HEK293 (cell line): ENCODE measurements around the gene GLOD4.
A peak's percentile ranks its signal among the peaks of the same experiment; 100 is the strongest.

Source experiments
- CTCF ChIA-PET: fragments of 350-600 bp; formaldehyde crosslinking; extraction: SDS; loops from one replicate; lab custom pipeline; 2021; ENCODE audit warnings: antibody characterized with exemption; lab: Yijun Ruan, JAX
- POLR2A ChIA-PET: fragments of 300-600 bp; formaldehyde crosslinking; extraction: SDS; loops from one replicate; lab custom pipeline; 2020; ENCODE audit warnings: antibody characterized with exemption, inconsistent platforms; lab: Yijun Ruan, JAX
- H3K27ac ChIP-seq: fragments of 200-500 bp; sonication (Bioruptor generic); 2 replicates; pipeline ENCODE4 v1.5.1; 2014; ENCODE audit warnings: low read depth, low read length, control low read depth, inconsistent platforms; ENCODE audit errors: extremely low read depth
- H3K36me3 ChIP-seq, 2 experiments: fragments of 200-500 bp in 1 of 2; sonication (Bioruptor generic) in 1 of 2; 1 replicate in 1 of 2; 2 replicates in 1 of 2; pipeline ENCODE4 v1.5.1; 2014 to 2017; ENCODE audit warnings: inconsistent platforms in 2 of 2, low read length in 2 of 2; ENCODE audit not compliant: control insufficient read depth in 2 of 2, insufficient read depth in 1 of 2
- H3K4me1 ChIP-seq: fragments of 200-500 bp; sonication (Bioruptor generic); 2 replicates; pipeline ENCODE4 v1.5.1; 2014; ENCODE audit warnings: mild to moderate bottlenecking, low read length, inconsistent platforms; ENCODE audit not compliant: control insufficient read depth, insufficient read depth
- H3K4me3 ChIP-seq: 2 replicates; pipeline ENCODE4 v1.5.1; 2011; ENCODE audit warnings: low read depth, mild to moderate bottlenecking, control low read depth, low read length, moderate library complexity
- H3K9me3 ChIP-seq: fragments of 200-500 bp; sonication (Bioruptor generic); 2 replicates; pipeline ENCODE4 v1.5.1; 2014; ENCODE audit warnings: low read depth, low read length, inconsistent platforms; ENCODE audit not compliant: control insufficient read depth, insufficient read depth
- HOXC10 ChIP-seq: sonication (generic); formaldehyde crosslinking; IDR thresholded peaks from 2 replicates; pipeline ENCODE4 v1.8.1; 2023; ENCODE audit warnings: mild to moderate bottlenecking, missing genetic modification reagents
- KLF1 ChIP-seq: fragments of 450-650 bp; formaldehyde crosslinking; IDR thresholded peaks from 2 replicates; pipeline ENCODE4 v1.5.1; 2016; ENCODE audit warnings: missing biosample characterization, missing genetic modification characterization
- KLF16 ChIP-seq: fragments of 450-650 bp; formaldehyde crosslinking; IDR thresholded peaks from 2 replicates; pipeline ENCODE4 v1.5.1; 2017; ENCODE audit warnings: missing biosample characterization, missing genetic modification characterization
- SETDB1 ChIP-seq: IDR thresholded peaks from one replicate; pipeline ENCODE4 v1.6.1; 2017; ENCODE audit warnings: mild to moderate bottlenecking, low read length, moderate library complexity, mixed read lengths; ENCODE audit not compliant: insufficient read length
- SP7 ChIP-seq: fragments of 450-650 bp; formaldehyde crosslinking; IDR thresholded peaks from 2 replicates; pipeline ENCODE4 v1.5.1; 2016; ENCODE audit warnings: missing biosample characterization, missing genetic modification characterization
- ZBTB21 ChIP-seq: fragments of 450-650 bp; formaldehyde crosslinking; IDR thresholded peaks from 2 replicates; pipeline ENCODE4 v1.5.1; 2017; ENCODE audit warnings: missing biosample characterization, missing genetic modification characterization
- ZFP3 ChIP-seq: fragments of 450-650 bp; formaldehyde crosslinking; IDR thresholded peaks from 2 replicates; pipeline ENCODE4 v1.5.1; 2016; ENCODE audit warnings: low read depth, missing biosample characterization, missing genetic modification characterization
- ZFP69B ChIP-seq: fragments of 450-650 bp; formaldehyde crosslinking; IDR thresholded peaks from 2 replicates; pipeline ENCODE4 v1.5.1; 2016; ENCODE audit warnings: missing biosample characterization, missing genetic modification characterization
- ZNF138 ChIP-seq: fragments of 450-650 bp; formaldehyde crosslinking; IDR thresholded peaks from 2 replicates; pipeline ENCODE4 v1.5.1; 2016; ENCODE audit warnings: missing biosample characterization, missing genetic modification characterization, borderline replicate concordance
- ZNF146 ChIP-seq: fragments of 450-650 bp; formaldehyde crosslinking; IDR thresholded peaks from 2 replicates; pipeline ENCODE4 v1.5.1; 2016; ENCODE audit warnings: missing biosample characterization, missing genetic modification characterization
- ZNF155 ChIP-seq: fragments of 450-650 bp; formaldehyde crosslinking; IDR thresholded peaks from 2 replicates; pipeline ENCODE4 v1.5.1; 2016; ENCODE audit warnings: missing biosample characterization, missing genetic modification characterization
- ZNF175 ChIP-seq: fragments of 450-650 bp; formaldehyde crosslinking; IDR thresholded peaks from 2 replicates; pipeline ENCODE4 v1.5.1; 2016; ENCODE audit warnings: missing biosample characterization, missing genetic modification characterization
- ZNF23 ChIP-seq: fragments of 450-650 bp; formaldehyde crosslinking; IDR thresholded peaks from 2 replicates; pipeline ENCODE4 v1.5.1; 2016; ENCODE audit warnings: missing biosample characterization, missing genetic modification characterization, borderline replicate concordance
- ZNF341 ChIP-seq: fragments of 450-650 bp; formaldehyde crosslinking; IDR thresholded peaks from 2 replicates; pipeline ENCODE4; 2016; ENCODE audit warnings: low read depth, missing biosample characterization, missing genetic modification characterization
- ZNF510 ChIP-seq: fragments of 450-650 bp; formaldehyde crosslinking; IDR thresholded peaks from 2 replicates; pipeline ENCODE4 v1.5.1; 2018; ENCODE audit warnings: mild to moderate bottlenecking, missing genetic modification characterization, missing biosample characterization; ENCODE audit not compliant: insufficient replicate concordance
- ZNF560 ChIP-seq: fragments of 450-650 bp; formaldehyde crosslinking; IDR thresholded peaks from 2 replicates; pipeline ENCODE4 v1.5.1; 2017; ENCODE audit warnings: missing biosample characterization, missing genetic modification characterization, borderline replicate concordance
- ZNF623 ChIP-seq: fragments of 450-650 bp; formaldehyde crosslinking; IDR thresholded peaks from 2 replicates; pipeline ENCODE4 v1.5.1; 2016; ENCODE audit warnings: missing biosample characterization, missing genetic modification characterization
- ZNF626 ChIP-seq: fragments of 450-650 bp; sonication (Bioruptor Pico); formaldehyde crosslinking; IDR thresholded peaks from 2 replicates; pipeline ENCODE4 v1.5.1; 2018; ENCODE audit warnings: missing biosample characterization, missing genetic modification characterization, inconsistent platforms
- ZNF701 ChIP-seq: fragments of 450-650 bp; formaldehyde crosslinking; IDR thresholded peaks from 2 replicates; pipeline ENCODE4 v1.5.1; 2016; ENCODE audit warnings: missing biosample characterization, missing genetic modification characterization
- ZXDB ChIP-seq: fragments of 450-650 bp; formaldehyde crosslinking; IDR thresholded peaks from 2 replicates; pipeline ENCODE4 v1.5.1; 2016; ENCODE audit warnings: missing biosample characterization, missing genetic modification characterization
- TF ChIP-seq, protein P1 (sequence below): sonication (generic); formaldehyde crosslinking; IDR thresholded peaks from 2 replicates; pipeline ENCODE4 v1.8.1; 2022; ENCODE audit warnings: mild to moderate bottlenecking, moderate library complexity, missing genetic modification reagents
- TF ChIP-seq, protein P2 (sequence below): fragments of 450-650 bp; formaldehyde crosslinking; IDR thresholded peaks from 2 replicates; pipeline ENCODE4 v1.5.1; 2016; ENCODE audit warnings: missing biosample characterization, missing genetic modification characterization
- TF ChIP-seq, protein P3 (sequence below): fragments of 450-650 bp; formaldehyde crosslinking; IDR thresholded peaks from 2 replicates; pipeline ENCODE4 v1.5.1; 2017; ENCODE audit warnings: missing biosample characterization, missing genetic modification characterization
- TF ChIP-seq, protein P4 (sequence below): fragments of 450-650 bp; formaldehyde crosslinking; IDR thresholded peaks from 2 replicates; pipeline ENCODE4 v1.5.1; 2017; ENCODE audit warnings: missing biosample characterization, missing genetic modification characterization

The GLOD4 gene

DNA sequence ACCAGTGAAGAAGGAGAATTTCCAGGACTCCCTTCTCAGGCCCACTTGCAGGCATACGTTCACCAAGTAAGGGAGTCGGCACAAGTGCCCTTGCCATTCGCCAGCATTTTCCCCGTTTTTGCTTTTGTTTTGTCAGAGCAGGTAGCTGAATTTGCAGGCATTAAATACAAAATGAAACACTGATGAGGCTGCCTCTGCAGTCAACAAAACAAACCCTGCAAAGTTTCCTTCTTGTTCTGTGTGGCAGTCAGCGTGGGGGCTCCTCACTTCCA lies 7.8 kb downstream of the GLOD4 start (continued):
- TF ChIP-seq, protein P1, sequence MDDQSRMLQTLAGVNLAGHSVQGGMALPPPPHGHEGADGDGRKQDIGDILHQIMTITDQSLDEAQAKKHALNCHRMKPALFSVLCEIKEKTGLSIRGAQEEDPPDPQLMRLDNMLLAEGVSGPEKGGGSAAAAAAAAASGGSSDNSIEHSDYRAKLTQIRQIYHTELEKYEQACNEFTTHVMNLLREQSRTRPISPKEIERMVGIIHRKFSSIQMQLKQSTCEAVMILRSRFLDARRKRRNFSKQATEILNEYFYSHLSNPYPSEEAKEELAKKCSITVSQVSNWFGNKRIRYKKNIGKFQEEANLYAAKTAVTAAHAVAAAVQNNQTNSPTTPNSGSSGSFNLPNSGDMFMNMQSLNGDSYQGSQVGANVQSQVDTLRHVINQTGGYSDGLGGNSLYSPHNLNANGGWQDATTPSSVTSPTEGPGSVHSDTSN (CRISPR knock-in tag), result no peak
- TF ChIP-seq, all 188 proteins: peak for 0

DNA sequence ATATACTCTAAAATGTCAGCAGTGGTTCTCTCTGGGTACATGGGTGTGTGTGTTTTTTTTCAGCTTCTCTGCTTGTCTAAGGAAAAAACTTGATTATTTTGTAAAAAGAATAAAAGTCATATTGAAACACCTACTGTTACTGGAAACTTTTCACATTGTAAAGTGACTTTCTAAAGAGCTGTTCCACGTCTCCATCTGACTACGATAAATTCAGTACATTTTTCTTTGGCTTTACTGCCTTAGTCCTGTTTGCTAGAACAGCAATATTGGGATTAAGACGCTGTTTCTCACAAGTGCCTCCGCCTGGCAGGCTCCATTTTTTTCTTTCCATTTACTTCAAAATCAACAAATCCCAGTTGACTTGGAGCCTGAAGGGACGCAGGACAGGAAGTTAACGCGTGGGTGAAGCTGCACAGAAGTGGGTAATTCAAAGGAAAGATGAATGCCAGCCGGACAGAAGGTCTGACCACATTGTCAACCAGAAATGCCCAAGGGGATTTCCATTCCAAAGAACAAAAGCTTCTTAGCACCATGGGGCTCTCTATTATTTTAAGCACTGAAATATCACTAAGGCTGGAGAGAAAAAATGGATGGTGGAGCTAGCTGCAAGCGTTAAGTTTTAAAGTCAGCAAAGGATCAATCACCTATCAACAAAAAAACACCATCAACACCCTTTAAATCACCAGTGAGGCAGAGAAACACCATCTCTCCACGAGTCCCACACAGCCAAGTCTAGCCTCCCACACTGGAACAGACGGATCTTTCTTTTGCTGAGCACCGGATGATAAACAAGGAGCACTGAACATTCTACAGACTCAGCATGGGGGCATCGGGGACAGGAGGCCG lies 8.4 kb downstream of the GLOD4 start:
- ChIA-PET CTCF (no interaction called here), POLR2A (interaction anchor here (1.1 kb wide), 1 partner anchor 59 kb away, joined by 3 read pairs; the partner anchor contains the start of gene VPS53)
- no peak overlapping the region for H3K4me3 ChIP-seq
- 0 out of 2 replicates have a peak overlapping the region, but pooled peaks have one; percentile 9 for H3K27ac ChIP-seq
- no peaks in the 10 kb centered on the region for H3K4me1 ChIP-seq
- no peaks in the 10 kb centered on the region for H3K9me3 ChIP-seq
- TF ChIP-seq, protein P2, sequence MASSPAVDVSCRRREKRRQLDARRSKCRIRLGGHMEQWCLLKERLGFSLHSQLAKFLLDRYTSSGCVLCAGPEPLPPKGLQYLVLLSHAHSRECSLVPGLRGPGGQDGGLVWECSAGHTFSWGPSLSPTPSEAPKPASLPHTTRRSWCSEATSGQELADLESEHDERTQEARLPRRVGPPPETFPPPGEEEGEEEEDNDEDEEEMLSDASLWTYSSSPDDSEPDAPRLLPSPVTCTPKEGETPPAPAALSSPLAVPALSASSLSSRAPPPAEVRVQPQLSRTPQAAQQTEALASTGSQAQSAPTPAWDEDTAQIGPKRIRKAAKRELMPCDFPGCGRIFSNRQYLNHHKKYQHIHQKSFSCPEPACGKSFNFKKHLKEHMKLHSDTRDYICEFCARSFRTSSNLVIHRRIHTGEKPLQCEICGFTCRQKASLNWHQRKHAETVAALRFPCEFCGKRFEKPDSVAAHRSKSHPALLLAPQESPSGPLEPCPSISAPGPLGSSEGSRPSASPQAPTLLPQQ (tag by site-specific recombination), result no peak
- TF ChIP-seq SETDB1 (no peak), ZFP3 (no peak), HOXC10 (CRISPR knock-in tag) (no peak), ZNF155 (tag by site-specific recombination) (no peak), ZFP69B (no peak), ZBTB21 (no peak)
- TF ChIP-seq, protein P3, sequence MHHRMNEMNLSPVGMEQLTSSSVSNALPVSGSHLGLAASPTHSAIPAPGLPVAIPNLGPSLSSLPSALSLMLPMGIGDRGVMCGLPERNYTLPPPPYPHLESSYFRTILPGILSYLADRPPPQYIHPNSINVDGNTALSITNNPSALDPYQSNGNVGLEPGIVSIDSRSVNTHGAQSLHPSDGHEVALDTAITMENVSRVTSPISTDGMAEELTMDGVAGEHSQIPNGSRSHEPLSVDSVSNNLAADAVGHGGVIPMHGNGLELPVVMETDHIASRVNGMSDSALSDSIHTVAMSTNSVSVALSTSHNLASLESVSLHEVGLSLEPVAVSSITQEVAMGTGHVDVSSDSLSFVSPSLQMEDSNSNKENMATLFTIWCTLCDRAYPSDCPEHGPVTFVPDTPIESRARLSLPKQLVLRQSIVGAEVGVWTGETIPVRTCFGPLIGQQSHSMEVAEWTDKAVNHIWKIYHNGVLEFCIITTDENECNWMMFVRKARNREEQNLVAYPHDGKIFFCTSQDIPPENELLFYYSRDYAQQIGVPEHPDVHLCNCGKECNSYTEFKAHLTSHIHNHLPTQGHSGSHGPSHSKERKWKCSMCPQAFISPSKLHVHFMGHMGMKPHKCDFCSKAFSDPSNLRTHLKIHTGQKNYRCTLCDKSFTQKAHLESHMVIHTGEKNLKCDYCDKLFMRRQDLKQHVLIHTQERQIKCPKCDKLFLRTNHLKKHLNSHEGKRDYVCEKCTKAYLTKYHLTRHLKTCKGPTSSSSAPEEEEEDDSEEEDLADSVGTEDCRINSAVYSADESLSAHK (tag by site-specific recombination), result no peak
- peaks cover 90 to 96% of the 10 kb centered on the region in 2 experiments for H3K36me3 ChIP-seq

DNA sequence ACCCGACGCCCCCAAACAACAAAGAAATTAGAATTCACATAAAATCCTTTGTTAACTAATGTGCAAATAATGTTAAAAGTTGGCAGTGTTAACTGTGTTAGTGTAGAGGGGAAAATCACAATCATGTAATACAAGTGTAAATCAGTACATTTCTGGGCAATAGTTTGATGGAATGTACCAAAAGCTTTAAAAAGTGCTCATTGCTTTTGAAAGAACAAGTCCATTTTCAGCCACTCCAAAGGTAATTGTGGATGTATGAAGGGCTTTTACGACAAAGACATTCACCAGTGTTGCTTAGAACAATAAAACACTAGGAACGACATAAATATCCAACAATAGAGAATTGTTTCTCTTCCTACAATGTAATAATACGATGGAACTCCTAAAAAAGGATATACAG lies 9.1 kb downstream of the GLOD4 start:
- H3K36me3 ChIP-seq, result peaks cover 83 to 94% of the 10 kb centered on the region in 2 experiments
- TF ChIP-seq ZNF341 (tag by site-specific recombination) (no peak), ZNF146 (tag by site-specific recombination) (no peak), ZNF626 (tag by site-specific recombination) (no peak), ZNF701 (tag by site-specific recombination) (no peak), KLF1 (tag by site-specific recombination) (no peak), ZNF623 (tag by site-specific recombination) (no peak), KLF16 (no peak), ZNF510 (tag by site-specific recombination) (no peak), ZNF175 (tag by site-specific recombination) (no peak), ZNF23 (tag by site-specific recombination) (no peak), ZXDB (no peak), ZNF138 (tag by site-specific recombination) (no peak), ZNF560 (tag by site-specific recombination) (no peak), SP7 (tag by site-specific recombination) (no peak)
- TF ChIP-seq, protein P3 (tag by site-specific recombination), result no peak
- TF ChIP-seq, protein P4, sequence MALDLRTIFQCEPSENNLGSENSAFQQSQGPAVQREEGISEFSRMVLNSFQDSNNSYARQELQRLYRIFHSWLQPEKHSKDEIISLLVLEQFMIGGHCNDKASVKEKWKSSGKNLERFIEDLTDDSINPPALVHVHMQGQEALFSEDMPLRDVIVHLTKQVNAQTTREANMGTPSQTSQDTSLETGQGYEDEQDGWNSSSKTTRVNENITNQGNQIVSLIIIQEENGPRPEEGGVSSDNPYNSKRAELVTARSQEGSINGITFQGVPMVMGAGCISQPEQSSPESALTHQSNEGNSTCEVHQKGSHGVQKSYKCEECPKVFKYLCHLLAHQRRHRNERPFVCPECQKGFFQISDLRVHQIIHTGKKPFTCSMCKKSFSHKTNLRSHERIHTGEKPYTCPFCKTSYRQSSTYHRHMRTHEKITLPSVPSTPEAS (tag by site-specific recombination), result no peak

More for the DNA sequence above, 9.1 kb downstream of the GLOD4 start:
- no peaks in the 10 kb centered on the region for H3K9me3 ChIP-seq
- H3K4me1 ChIP-seq, result no peaks in the 10 kb centered on the region
- no peak overlapping the region for H3K4me3 ChIP-seq
- ChIA-PET POLR2A (interaction anchor here (1.1 kb wide), 1 partner anchor 58 kb away, joined by 3 read pairs; the partner anchor contains the start of gene VPS53), CTCF (no interaction called here)
- H3K27ac ChIP-seq, result no peak overlapping the region
